NT2/D1 (cell line): Measurements from ENCODE around the gene WBP1.

ENCODE experiments used
- YY1 ChIP-seq: IDR thresholded peaks from 2 replicates; pipeline ENCODE4 v1.6.1; 2011; ENCODE audit not compliant: insufficient read length, insufficient read depth
- ZNF274 ChIP-seq: IDR thresholded peaks from 2 replicates; pipeline ENCODE4 v1.6.1; 2011; ENCODE audit warnings: mild to moderate bottlenecking, low read depth, low read length

DNA sequence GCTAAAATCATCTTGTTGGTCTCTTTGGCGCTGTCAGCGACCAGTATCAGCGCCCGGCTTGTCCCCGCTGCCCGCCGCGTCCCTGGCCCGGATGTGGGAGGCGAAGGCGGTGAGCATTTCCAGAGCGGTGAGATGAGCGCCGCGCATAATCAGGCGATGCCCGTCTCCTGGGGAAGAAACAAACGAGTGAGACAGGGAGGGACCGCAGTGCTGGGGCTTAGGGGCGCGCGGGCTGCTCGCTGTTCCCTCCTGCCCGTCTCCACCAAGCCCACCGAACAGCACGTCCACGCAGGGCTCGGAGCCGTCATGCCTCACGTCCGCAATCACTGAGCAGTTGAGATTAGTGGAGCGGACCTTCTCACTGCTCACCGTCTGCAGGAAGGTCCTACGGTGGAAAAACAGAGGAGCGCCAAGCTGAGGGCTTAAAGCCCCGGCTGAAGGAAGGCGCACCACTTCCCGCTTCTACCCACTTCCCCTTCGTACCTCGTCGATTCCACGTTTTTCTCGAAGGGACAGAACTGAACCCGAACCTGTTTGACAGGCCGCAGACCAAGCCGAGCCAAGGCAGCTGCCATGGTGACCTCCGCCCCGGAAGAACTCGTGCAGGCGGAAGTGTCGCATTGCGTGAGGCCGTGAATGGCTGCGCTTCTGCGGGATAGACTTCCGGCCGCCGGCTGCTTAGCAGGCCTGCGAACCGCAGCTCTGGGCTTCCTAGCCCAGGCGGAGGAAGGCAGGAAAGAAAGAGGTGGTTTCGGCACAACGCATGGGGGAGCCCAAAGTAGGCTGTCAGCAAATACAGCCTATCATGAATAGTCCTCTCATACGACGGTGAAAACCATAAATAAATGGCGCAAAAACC is 14.1 kb downstream of the WBP1 start, which contains the start of gene MRPL53:
- TF ChIP-seq ZNF274 (no peak), YY1 (peak; percentile 74)
